ENCODE data around the gene C11orf86. TPM values are rescaled to one million over a fixed set of nuclear protein-coding genes. Genes with fewer than 3 reads are reported as not detected.

C11orf86 gene
- total RNA-seq, 1 donor from 2014 or later, result not detected

GRCh38 chr11:67024966-67025365 is 49.9 kb downstream of the C11orf86 start:
- no peak for DNase-seq (ENCODE audit: low spot score)

- DNase-seq (ENCODE audit: low spot score), result no peak
Observed at GRCh38 chr11:67025750-67026149, 50.6 kb downstream of the C11orf86 start.

Other genes with a start within 250 kb of the C11orf86 start
- gene SPTBN2, start 246.1 kb upstream of the C11orf86 start, total RNA-seq, result 33.7 TPM
- gene RCE1, start 131.9 kb upstream of the C11orf86 start, total RNA-seq, result 17.6 TPM
- 18.3 TPM for gene LRFN4, start 118.2 kb upstream of the C11orf86 start, total RNA-seq
- gene PC, start 16.9 kb upstream of the C11orf86 start, total RNA-seq, result 12.7 TPM
- 4.8 TPM for gene SYT12, start 47.8 kb downstream of the C11orf86 start, total RNA-seq
- 15.2 TPM for gene RHOD, start 81.5 kb downstream of the C11orf86 start, total RNA-seq
- gene KDM2A, start 144.0 kb downstream of the C11orf86 start, total RNA-seq, result 106 TPM